A549 (cell line): ENCODE results near the gene PTPRE. TPM values are rescaled to one million over a fixed set of nuclear protein-coding genes. Genes with fewer than 3 reads are reported as not detected.

Experiments used
- ATAC-seq, 2 experiments: fragments of 200-7000 bp in 1 of 2; fragments of >200 bp in 1 of 2; cut with Nextera tagmentation in 1 of 2; cut with Tn5 transposase in 1 of 2; 3 replicates each; pipeline versions ENCODE4 v1.8.0 to v1.9.1; 2018 to 2020; ENCODE audit warnings: mild to moderate bottlenecking in 1 of 2, moderate library complexity in 1 of 2
- CTCF ChIA-PET: fragments of 300-600 bp; sonication (Branson Sonifier 250); formaldehyde crosslinking; extraction: SDS; loops from one replicate; lab custom pipeline; 2021; ENCODE audit warnings: antibody characterized with exemption, inconsistent platforms; lab: Yijun Ruan, JAX
- POLR2A ChIA-PET: fragments of 350-600 bp; formaldehyde crosslinking; extraction: SDS; loops from one replicate; lab custom pipeline; 2021; ENCODE audit warnings: antibody characterized with exemption, inconsistent platforms; lab: Yijun Ruan, JAX
- DNase-seq, 2 experiments: peaks; one replicate each; pipeline versions ENCODE4 v3.0.0 to v3.0.0-alpha.2; 2011 to 2016; ENCODE audit warnings: low read depth in 1 of 2, low spot score in 1 of 2
- FAIRE-seq: peaks from 2 replicates; lab custom pipeline; 2011; peaks lifted over from hg19 to GRCh38; lab: Jason Lieb, UNC
- H3K27ac ChIP-seq, 2 experiments: fragments of >200 bp; sonication (Bioruptor Twin); formaldehyde crosslinking; 3 replicates each; pipeline ENCODE4 v1.5.1; 2016 to 2017
- H3K4me1 ChIP-seq: fragments of >200 bp; sonication (Bioruptor Twin); formaldehyde crosslinking; 3 replicates; pipeline ENCODE4 v1.6.1; 2016
- H3K4me2 ChIP-seq: fragments of >200 bp; sonication (Bioruptor Twin); formaldehyde crosslinking; 3 replicates; pipeline ENCODE4 v1.6.1; 2016
- H3K4me3 ChIP-seq: fragments of >200 bp; sonication (Bioruptor Twin); formaldehyde crosslinking; 3 replicates; pipeline ENCODE4 v1.5.1; 2016
- H3K9me3 ChIP-seq: fragments of >200 bp; sonication (Bioruptor Twin); formaldehyde crosslinking; 3 replicates; pipeline ENCODE4 v1.6.1; 2016
- BHLHE40 ChIP-seq: IDR thresholded peaks from 2 replicates; pipeline ENCODE4 v1.6.1; 2012; ENCODE audit warnings: low read depth, low read length, inconsistent platforms
- CBX2 ChIP-seq: fragments of 200-600 bp; sonication (generic); IDR thresholded peaks from 2 replicates; pipeline ENCODE4 v1.6.1; 2016; ENCODE audit warnings: low read depth, mild to moderate bottlenecking, borderline replicate concordance
- CBX8 ChIP-seq: fragments of 200-600 bp; sonication (generic); IDR thresholded peaks from 2 replicates; pipeline ENCODE4 v1.6.1; 2016
- CEBPB ChIP-seq, 2 experiments: fragments of >200 bp in 1 of 2; sonication (Bioruptor Twin) in 1 of 2; formaldehyde crosslinking in 1 of 2; IDR thresholded peaks; 2 replicates each; pipeline ENCODE4 v1.6.1; 2012 to 2016
- CTCF ChIP-seq: fragments of >200 bp; sonication (Bioruptor Twin); formaldehyde crosslinking; IDR thresholded peaks from 3 replicates; pipeline ENCODE4 v1.5.1; 2016
- EHMT2 ChIP-seq: fragments of 200-600 bp; sonication (generic); IDR thresholded peaks from 2 replicates; pipeline ENCODE4 v1.6.1; 2016; ENCODE audit warnings: antibody characterized with exemption, low read depth, mild to moderate bottlenecking, moderate library complexity
- ELK1 ChIP-seq: fragments of 150-350 bp; IDR thresholded peaks from 2 replicates; pipeline ENCODE4 v1.6.1; 2014; ENCODE audit warnings: low read depth, mild to moderate bottlenecking, low read length
- FOSL2 ChIP-seq, 2 experiments: fragments of 450-650 bp in 1 of 2; fragments of >200 bp in 1 of 2; sonication (Bioruptor Twin) in 1 of 2; formaldehyde crosslinking; IDR thresholded peaks; 2 replicates each; pipeline versions ENCODE4 v1.5.0 to v1.6.1; 2016 to 2020; ENCODE audit warnings: mild to moderate bottlenecking in 1 of 2, moderate library complexity in 1 of 2
- FOXS1 ChIP-seq: fragments of 250-450 bp; sonication (Bioruptor Pico); IDR thresholded peaks from 2 replicates; pipeline ENCODE4 v1.5.0; 2020; ENCODE audit warnings: mild to moderate bottlenecking, moderate library complexity
- HDAC2 ChIP-seq: fragments of 200-600 bp; sonication (generic); IDR thresholded peaks from 2 replicates; pipeline ENCODE4 v1.6.1; 2016
- HEYL ChIP-seq: fragments of 250-450 bp; sonication (Bioruptor Pico); IDR thresholded peaks from 2 replicates; pipeline ENCODE4 v1.8.0; 2021; ENCODE audit warnings: mild to moderate bottlenecking, moderate library complexity
- HOXA7 ChIP-seq: fragments of 250-450 bp; sonication (Bioruptor Pico); IDR thresholded peaks from 2 replicates; pipeline ENCODE4 v1.5.0; 2020; ENCODE audit warnings: mild to moderate bottlenecking, moderate library complexity
- MAX ChIP-seq: IDR thresholded peaks from 2 replicates; pipeline ENCODE4 v1.6.1; 2012
- MYC ChIP-seq: IDR thresholded peaks from 2 replicates; pipeline ENCODE4 v1.6.1; 2012; ENCODE audit warnings: mild to moderate bottlenecking, inconsistent platforms, low read length, improper control_type of control experiment, borderline replicate concordance
- NR3C1 ChIP-seq: fragments of >200 bp; sonication (Bioruptor Twin); formaldehyde crosslinking; IDR thresholded peaks from 3 replicates; pipeline ENCODE4 v1.6.1; 2017
- RCOR1 ChIP-seq: fragments of 150-350 bp; IDR thresholded peaks from 2 replicates; pipeline ENCODE4 v1.6.1; 2014; ENCODE audit warnings: antibody characterized with exemption, low read length, low read depth
- REST ChIP-seq: fragments of 200-600 bp; sonication (generic); IDR thresholded peaks from 2 replicates; pipeline ENCODE4 v1.6.1; 2016; ENCODE audit warnings: antibody characterized with exemption, mild to moderate bottlenecking, moderate library complexity
- SMC3 ChIP-seq: fragments of >200 bp; sonication (Bioruptor Twin); formaldehyde crosslinking; IDR thresholded peaks from 3 replicates; pipeline ENCODE4 v1.6.1; 2018; ENCODE audit warnings: inconsistent platforms
- SREBF2 ChIP-seq: fragments of 450-650 bp; IDR thresholded peaks from 2 replicates; pipeline ENCODE4 v1.6.1; 2014; ENCODE audit warnings: mild to moderate bottlenecking, moderate library complexity
- TFCP2L1 ChIP-seq: fragments of 250-450 bp; sonication (Bioruptor Pico); IDR thresholded peaks from 2 replicates; pipeline ENCODE4 v1.5.0; 2021; ENCODE audit warnings: mild to moderate bottlenecking
- ZC3H11A ChIP-seq: fragments of 450-650 bp; IDR thresholded peaks from 2 replicates; pipeline ENCODE4 v1.6.1; 2014; ENCODE audit warnings: antibody characterized with exemption, mild to moderate bottlenecking
- ZNF302 ChIP-seq: fragments of 250-450 bp; sonication (Bioruptor Pico); IDR thresholded peaks from 2 replicates; pipeline ENCODE4 v1.9.0; 2021; ENCODE audit warnings: inconsistent platforms, mild to moderate bottlenecking, moderate library complexity
- ZSCAN20 ChIP-seq: fragments of 250-450 bp; sonication (Bioruptor Pico); IDR thresholded peaks from 2 replicates; pipeline ENCODE4 v1.8.0; 2022; ENCODE audit warnings: mild to moderate bottlenecking, moderate library complexity
- WGBS: methylation state at CpG from one replicate; pipeline ENCODE4 v1.1.6; 2017; ENCODE audit errors: missing lambda C conversion rate; 5-methylcytosine and 5-hydroxymethylcytosine counted together
- polyA plus RNA-seq, 4 experiments: library from polyadenylated mRNA; depleted of rRNA in 3 of 4; stranded (reverse); fragments of >200 nt; fragmentation: RNase III in 1 of 4; extraction: RNeasy Plus Mini Kit Qiagen cat#74134 plus additional on column Dnase treatment in 1 of 4; gene quantifications; 2 replicates in 3 of 4; 3 replicates in 1 of 4; pipeline ENCODE4 v1.2.3, GENCODE V29; 2011 to 2017

PTPRE gene
- polyA plus RNA-seq, 2 of the 4 experiments (the other 2 are of a cell fraction): 0.31 to 1.5 TPM

- no peak for TF ChIP-seq CTCF
- TF ChIP-seq ELK1: no peak
- TF ChIP-seq HOXA7: no peak
These were observed 100.2 kb downstream of the PTPRE start (continued) for GRCh38 chr10:128007056-128007455.

GRCh38 chr10:128007971-128008370, 101.1 kb downstream of the PTPRE start:
- POLR2A ChIA-PET: no interaction called here
- no peak for TF ChIP-seq HDAC2
- TF ChIP-seq CEBPB (IDR thresholded peaks at IDR 0.05): no peak
- TF ChIP-seq TFCP2L1: no peak
- no peak for TF ChIP-seq ZC3H11A
- TF ChIP-seq FOXS1 (CRISPR knock-in tag): no peak
- TF ChIP-seq HEYL (CRISPR knock-in tag): no peak
- no peak for TF ChIP-seq CBX2
- no peak for TF ChIP-seq MAX
- no peak for TF ChIP-seq SREBF2
- no peak for TF ChIP-seq MYC
- no peak for TF ChIP-seq BHLHE40
- TF ChIP-seq ZSCAN20 (CRISPR knock-in tag): no peak
- no peak for TF ChIP-seq RCOR1
- no peak for TF ChIP-seq CBX8
- no peak for TF ChIP-seq EHMT2
- no peak for TF ChIP-seq REST
- CTCF ChIA-PET: interaction anchor here (1.4 to 15.0 kb wide), 2 partner anchors 49 to 101 kb away, joined by 3 to 229 read pairs; partner anchors contain the start of gene PTPRE
- FAIRE-seq (no peak), DNase-seq (no peak), ATAC-seq (no peak)
- WGBS: 26% methylated on average over 7 of the region's 7 CpGs
- no peaks in the 10 kb centered on the region for H3K9me3 ChIP-seq
- no peak overlapping the region for H3K4me3 ChIP-seq
- H3K4me2 ChIP-seq: no peak overlapping the region
- H3K27ac ChIP-seq: no peak overlapping the region
- no peaks in the 10 kb centered on the region; the same call in 2 of the 3 replicates for H3K4me1 ChIP-seq

GRCh38 chr10:128008521-128009250, 101.8 kb downstream of the PTPRE start:
- FAIRE-seq: no peak
- Histone ChIP-seq H3K27ac (no peak overlapping the region), H3K4me3 (no peak overlapping the region), H3K4me2 (no peak overlapping the region), H3K9me3 (no peaks in the 10 kb centered on the region), H3K4me1 (no peaks in the 10 kb centered on the region; the same call in 2 of the 3 replicates)
- POLR2A ChIA-PET: no interaction called here
- no peak for DNase-seq
- 33% methylated on average over 7 of the region's 8 CpGs for WGBS
- CTCF ChIA-PET: interaction anchor here (0.7 to 15.0 kb wide), 6 partner anchors 7 to 155 kb away, joined by 3 to 229 read pairs (median 4); partner anchors contain the start of gene PTPRE
- no peak for TF ChIP-seq ZNF302 (CRISPR knock-in tag)
- no peak for TF ChIP-seq FOSL2 (IDR thresholded peaks at IDR 0.05)
- TF ChIP-seq FOSL2 (CRISPR knock-in tag; IDR thresholded peaks at IDR 0.05): no peak
- no peak for TF ChIP-seq SMC3
- TF ChIP-seq NR3C1: no peak
- no peak for TF ChIP-seq CBX8
- ATAC-seq: no peak
